GM18511 (cell line): ENCODE results near the gene ROS1.

Source experiments
- ATAC-seq: cut with Tn5 transposase; IDR thresholded peaks from one replicate; pipeline ENCODE4 v1.9.1; 2021; ENCODE audit warnings: mild to moderate bottlenecking, moderate library complexity; ENCODE audit not compliant: unreplicated experiment

ROS1 gene

DNA sequence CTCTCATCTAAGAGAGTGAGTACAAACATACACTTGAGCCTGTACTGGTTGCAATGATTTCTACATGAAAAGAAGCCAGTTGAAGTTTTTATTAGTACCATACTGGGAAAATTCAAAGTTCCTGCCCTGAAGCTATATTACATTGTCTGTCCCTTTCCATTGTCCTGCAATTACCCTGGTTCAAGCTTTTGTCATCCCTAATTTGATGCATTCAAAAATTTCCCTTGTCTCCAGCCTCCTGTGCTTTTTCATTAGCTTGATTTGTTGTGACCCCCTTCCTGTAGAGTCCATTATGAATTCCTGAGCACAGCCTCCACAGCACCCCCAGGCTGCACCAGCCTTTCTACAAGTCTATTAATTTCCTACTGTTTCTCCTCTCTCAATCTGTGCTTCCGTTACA, 114.0 kb downstream of the ROS1 start:
- ATAC-seq: no peak

- no peak for ATAC-seq
Observed at GRCh38 chr6:117311310-117311709, 114.4 kb downstream of the ROS1 start.

DNA sequence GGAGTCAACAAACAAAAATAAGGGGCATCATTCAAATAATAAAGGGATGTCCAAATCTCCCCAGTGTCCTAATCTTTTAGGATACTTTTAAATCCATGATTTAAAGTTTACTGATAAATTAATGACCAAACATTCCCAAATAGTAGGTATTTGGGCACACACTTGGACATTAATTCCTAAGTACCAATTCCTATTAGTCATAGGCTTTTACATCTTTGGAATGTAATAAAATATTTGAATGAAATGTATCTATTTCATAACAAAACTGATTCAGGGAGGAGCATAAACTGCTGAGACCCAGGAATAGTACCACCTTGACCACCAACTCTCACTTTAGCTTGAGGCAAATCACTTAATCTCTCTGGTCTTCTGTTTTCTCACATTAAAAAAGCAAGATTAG, 116.1 kb downstream of the ROS1 start:
- ATAC-seq: no peak

DNA sequence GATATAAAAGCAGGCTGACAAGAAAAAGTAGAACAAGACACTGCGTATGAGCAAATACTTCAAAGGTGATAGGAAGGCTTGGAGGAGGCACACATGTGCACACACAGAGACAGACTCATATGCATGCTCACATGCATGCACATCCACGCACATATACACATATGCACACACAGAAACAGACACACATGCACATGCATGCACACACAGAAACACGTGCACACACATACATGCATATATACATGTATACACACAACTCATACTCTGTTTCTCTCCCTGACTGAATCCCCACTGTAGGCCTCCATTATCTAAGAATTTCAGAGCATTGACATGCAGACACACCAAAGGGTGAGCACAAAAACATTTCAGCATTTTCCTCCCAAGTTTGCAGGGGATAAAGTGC, 116.7 kb downstream of the ROS1 start:
- no peak for ATAC-seq

DNA sequence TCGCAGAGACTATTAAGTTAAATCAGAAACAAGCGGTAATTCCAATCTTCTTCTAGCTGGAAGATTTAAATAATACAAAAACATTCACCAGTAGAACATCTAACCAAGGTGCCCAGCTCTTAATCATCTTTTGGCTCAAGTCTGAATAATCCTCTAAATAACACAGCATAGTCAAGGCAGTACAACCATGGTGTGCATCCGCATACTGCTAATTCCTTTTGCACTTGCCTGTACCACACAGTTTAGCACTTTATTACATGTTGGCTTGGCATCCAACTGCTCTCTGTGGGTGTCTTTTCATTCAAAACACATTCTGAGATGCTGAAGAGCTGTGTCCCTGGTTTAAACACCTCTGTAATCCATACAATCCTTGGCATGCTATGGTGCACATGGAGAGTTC, 118.1 kb downstream of the ROS1 start:
- no peak for ATAC-seq

DNA sequence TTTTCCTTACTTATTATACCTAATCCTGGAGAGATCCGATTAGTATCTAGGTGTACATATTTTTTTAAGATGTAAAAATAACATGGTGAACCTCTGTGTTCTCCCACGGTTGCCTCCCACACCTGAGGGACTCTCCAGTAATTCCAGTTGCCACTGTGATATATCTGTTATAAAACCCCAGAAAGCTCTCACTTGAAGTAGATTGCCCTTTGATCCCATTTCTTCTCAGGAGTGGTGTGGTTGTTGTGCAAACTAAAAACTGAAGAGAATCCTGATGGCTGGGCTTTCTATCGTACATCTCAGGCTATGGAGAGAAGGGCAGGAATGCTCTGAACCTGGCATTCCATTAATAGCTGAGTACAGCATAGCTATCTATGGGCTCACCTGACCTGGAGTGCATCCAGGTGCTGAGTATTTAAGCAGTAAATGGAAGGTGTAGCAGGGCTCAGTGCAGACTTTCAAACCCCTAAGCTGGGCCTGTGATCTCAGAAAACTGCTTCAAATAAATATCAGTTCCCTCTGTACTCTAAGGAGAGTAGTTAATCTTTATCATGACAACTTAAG, 119.4 kb downstream of the ROS1 start:
- no peak for ATAC-seq

DNA sequence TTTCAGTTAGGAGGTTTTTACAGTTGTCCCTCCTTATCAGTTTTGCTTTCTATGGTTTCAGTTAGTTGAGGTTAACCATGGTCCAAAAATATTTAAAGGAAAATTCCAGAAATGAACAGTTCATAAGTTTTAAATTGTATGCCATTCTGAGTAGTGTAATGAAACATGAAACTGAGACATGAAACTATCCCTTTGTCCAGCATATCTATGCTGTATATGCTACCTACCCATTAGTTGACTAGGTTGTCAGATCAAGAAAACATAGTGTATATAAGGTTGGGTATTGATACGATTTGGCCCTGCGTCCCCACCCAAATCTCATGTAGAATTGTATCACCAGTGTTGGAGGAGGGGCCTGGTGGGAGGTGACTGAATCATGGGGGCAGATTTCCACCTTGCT, 121.3 kb downstream of the ROS1 start:
- no peak for ATAC-seq

- ATAC-seq: no peak
Observed at GRCh38 chr6:117303323-117303722, 122.4 kb downstream of the ROS1 start.

GRCh38 chr6:117298941-117299340, 126.8 kb downstream of the ROS1 start:
- no peak for ATAC-seq

DNA sequence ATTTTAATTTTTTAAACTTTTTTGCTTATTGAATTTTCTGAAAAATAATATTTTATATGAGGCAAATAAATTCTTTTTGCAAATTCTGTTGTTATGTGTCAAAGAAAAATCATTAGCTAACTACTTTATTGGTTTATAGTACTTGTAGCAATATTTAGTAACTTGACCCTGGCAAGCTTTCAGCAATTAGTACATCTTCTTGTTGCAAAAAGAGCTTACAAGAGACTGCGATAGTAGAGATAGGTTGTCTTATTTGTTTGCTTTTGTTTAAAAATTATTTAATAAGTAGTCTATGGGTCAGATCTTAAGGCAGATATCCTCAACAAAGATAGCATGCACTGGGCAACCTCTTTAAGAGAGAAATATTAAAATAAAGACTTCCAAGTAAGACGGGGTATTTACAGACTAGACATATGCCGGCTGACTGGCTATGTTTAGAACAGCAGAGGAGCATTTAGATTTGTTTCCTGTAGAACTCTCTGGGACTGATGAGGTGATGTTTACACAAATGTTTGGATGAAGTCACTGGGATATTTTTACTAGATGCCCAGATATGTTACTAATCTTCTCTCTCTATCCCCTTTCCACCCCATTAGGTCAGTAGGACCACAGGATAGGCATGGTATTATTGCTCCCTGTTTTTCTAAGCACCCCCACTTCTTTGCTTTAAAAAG, 135.4 kb downstream of the ROS1 start:
- ATAC-seq: no peak

DNA sequence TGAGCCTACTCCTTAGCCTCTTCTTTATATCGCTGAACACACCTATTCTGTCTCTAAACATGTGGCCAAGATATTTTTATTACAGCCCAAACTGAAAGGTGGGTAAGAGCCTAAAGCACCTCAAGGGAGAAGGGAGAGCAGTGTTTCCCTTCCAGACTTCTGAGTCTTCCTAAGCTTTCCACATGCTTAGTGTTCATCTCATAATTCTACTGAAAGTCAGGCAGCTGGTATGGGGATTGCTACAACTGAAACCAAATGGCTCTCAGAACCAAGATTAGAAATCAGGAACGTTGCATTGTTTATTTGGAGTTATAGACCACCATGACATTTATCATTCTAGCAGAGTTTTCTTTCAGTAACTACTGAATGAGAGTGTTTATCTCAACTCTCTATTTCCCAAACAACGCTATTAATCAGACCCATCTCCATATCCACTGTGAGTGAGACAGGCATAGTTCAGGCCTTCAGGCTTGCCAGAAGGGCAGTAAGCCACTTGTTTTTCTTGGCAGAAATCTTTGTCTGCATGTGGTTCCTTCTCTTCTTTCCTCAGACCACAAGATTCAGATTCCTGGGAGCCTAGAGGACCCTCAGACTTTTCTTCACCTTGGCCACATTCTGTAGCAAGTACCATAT, 137.5 kb downstream of the ROS1 start:
- no peak for ATAC-seq

GRCh38 chr6:117280922-117281321, 144.8 kb downstream of the ROS1 start:
- ATAC-seq: no peak

GRCh38 chr6:117276778-117277316, 148.9 kb downstream of the ROS1 start:
- no peak for ATAC-seq

DNA sequence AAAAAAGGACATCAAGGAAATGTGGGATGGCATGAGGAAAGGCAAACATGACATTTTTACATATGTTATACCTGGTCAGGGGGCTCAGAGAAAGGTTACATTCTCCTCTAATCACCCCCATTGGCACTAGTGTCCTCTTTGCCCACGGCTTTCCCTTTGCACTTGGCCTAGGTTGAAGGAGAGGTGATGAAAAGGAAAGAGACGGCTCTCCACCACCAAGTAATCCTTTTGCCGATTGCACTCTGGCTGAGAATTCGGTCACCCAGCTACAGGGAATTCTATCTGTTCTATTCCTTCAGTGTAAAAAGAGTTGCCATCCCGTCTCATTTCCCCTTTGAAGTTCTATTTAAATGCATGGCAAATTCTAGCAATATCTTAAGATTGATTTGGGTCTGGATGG, 150.0 kb downstream of the ROS1 start:
- no peak for ATAC-seq

GRCh38 chr6:117275205-117275604, 150.5 kb downstream of the ROS1 start:
- ATAC-seq: no peak

DNA sequence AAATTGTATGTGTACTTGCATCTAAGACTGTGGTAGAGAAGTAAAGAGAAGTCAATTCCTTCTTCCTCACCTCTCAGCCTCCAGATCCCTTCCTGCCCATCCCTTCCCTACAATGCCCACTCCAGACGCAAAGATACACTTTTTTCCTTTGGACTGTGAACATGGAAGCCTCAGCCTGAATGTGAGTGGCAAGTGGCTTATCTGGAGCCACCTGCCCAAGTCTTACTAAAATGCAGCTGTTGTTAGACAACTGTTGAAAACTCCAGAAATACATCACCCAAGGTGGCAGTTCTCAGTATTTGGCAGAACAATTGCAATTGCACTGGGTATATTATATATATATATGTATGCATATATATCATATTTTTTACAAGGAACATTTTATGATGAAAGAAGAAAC, 152.9 kb downstream of the ROS1 start:
- ATAC-seq: no peak

- ATAC-seq: no peak
Observed at GRCh38 chr6:117272032-117272866, 153.5 kb downstream of the ROS1 start.

DNA sequence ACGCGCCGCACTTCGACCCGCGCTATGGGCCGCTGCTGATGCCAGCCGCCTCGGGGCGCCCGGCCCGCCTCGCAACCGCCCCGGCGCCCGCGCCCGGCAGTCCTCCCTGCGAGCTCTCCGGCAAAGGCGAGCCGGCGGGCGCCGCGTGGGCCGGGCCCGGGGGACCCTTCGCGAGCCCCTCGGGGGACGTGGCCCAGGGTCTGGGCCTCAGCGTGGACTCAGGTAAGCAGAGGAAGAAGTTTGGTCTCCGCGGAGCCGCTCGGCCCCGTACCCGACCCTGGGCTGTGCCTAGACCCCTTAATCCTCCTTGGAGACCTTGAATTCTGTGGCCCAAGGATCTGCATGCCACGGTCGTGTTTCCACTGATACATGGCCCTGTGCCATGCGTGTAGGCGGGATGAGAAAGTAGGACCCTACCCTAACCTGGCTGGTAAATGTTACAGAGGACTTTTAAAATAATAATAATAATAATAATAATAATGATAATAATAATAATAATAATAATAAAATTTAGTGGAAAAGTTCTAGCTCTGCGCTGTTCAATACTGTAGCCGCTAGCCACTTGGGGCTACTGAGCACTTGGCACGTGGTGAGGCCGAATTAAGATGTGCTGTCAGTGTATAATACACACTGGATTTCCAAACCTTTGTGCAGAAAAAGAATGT, 154.8 kb downstream of the ROS1 start:
- no peak for ATAC-seq

GRCh38 chr6:117270055-117270842, 155.5 kb downstream of the ROS1 start:
- no peak for ATAC-seq

DNA sequence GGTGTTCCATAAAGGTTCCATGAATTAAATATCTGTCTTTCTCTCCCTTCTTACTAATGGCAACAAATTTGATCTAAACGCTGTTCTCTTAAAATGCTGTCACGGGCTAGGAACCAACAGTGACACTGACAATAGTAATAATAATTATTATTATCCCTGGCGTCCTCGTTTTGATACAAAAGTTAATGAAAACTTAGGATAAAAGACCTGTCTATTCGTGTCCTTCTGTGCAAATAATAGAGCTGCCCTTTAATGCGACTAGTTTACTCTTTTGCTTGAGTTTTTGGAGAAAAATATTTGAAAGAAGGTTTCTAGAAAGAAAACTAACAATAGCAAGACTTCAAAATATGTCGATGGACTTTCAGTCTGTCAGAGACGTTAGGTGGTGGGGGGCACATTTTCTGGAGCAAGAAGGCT, 156.1 kb downstream of the ROS1 start:
- no peak for ATAC-seq
